GM18951 (cell line): Measurements from ENCODE around the gene ZNF438.

ENCODE experiments used
- POLR2A ChIP-seq: IDR thresholded peaks from 4 replicates; pipeline ENCODE4 v1.6.1; 2011; ENCODE audit warnings: mild to moderate bottlenecking; ENCODE audit not compliant: insufficient read length, insufficient read depth; ENCODE audit errors: extremely low read depth
- in situ Hi-C: fragments of 300-500 bp; cut with MboI; formaldehyde crosslinking; loops from one replicate; pipeline ENCODE4 v1.12.0; 2022; ENCODE audit warnings: low sequenced_read_pairs, mixed read lengths, inconsistent platforms; ENCODE audit not compliant: unreplicated experiment

The ZNF438 gene

DNA sequence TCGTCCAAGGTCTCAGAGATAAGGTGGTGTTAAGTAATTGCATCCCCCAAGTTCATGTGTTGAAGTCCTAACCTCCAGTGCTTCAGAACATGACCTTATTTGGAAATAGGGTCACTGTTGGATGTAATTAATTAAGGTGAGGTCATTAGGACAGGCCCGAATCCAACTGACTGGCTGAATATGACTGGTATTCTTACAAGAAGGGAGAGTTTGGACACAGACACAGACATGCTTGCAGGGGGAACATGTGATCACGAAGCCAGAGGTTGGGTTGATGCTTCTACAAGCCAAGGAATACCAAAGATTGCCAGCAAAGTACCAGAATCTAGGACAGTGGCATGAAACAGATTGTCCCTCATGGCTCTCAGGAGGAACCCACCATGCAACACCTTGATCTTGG is 228.6 kb downstream of the ZNF438 start:
- TF ChIP-seq POLR2A = no peak
- in situ Hi-C loops = no loop called here

DNA sequence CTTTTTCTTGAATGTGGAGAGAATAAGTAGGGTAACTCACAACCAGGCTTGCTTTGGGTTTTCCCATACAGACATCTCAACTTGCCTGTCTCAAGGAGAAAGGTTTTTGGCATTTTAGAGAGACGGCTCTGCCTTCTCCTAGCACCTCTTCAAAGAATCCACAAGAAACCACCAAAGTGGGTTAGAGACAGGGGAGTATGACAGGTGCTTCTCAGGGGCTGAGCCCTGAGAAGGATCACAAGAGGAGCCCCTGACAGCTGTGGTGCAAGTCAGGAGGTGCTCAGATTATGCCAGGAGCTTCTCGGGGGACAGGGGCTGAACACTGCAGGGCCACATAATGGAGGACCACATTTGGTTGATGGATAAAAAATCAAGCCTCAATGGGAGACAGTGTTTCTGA is 231.3 kb downstream of the ZNF438 start:
- in situ Hi-C loops = no loop called here
- no peak for TF ChIP-seq POLR2A

DNA sequence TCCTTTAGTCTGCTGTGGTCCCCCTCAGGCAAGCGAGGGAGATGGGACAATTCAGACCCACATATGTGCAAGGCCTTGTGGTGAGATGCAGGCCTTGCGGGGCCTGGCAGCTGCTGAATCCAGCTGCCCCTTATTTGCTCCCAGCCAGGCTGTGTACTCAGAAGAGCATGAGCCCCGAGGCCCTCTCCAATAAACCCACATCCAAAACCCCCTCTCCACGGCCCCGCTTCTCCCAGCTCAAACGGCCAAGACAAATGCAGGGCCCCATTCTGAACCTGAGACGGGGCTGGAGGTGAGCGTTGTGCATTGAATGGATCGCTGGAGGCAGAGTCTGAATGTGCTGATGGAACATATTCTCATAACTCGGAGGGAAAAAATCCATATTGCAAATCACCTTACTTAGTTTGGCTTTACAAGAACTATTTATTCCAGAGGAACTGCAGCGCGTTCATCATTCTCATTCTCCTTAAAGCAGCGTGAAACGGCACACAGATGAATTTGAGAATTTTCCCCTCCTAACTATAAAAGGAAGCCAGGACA is 232.9 kb downstream of the ZNF438 start:
- no peak for TF ChIP-seq POLR2A
- in situ Hi-C loops = loop anchor here (25.0 kb wide), 1 partner anchor 689 kb away; no protein-coding TSS in a partner anchor

DNA sequence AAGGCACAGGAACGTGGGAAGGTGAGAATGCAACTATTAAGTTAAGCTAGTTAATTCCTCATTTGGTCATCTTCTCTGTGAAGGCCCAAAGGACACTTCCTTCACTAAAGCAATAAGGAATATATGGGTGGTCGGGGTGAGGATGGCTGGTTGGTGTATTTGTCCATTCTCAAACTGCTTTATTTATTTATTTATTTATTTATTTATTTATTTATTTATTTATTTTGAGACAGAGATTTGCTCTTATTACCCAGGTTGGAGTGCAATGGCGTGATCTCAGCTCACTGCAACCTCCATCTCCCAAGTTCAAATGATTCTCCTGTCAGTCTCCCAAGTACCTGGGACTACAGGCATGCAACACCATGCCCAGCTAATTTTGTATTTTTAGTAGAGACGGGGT is 236.6 kb downstream of the ZNF438 start:
- in situ Hi-C loops = loop anchor here (25.0 kb wide), 1 partner anchor 692 kb away; no protein-coding TSS in a partner anchor
